Hepatocyte (in vitro differentiated cells): ENCODE measurements around the gene FLYWCH2. TPM values are rescaled to one million over a fixed set of nuclear protein-coding genes. Genes with fewer than 3 reads are reported as not detected.

Source experiments
- DNase-seq: peaks from one replicate; pipeline ENCODE4 v3.0.0-alpha.2; 2016; ENCODE audit warnings: low spot score
- H2AFZ ChIP-seq: fragments of 200-600 bp; sonication (generic); 2 replicates; pipeline ENCODE4 v1.6.0; 2016; ENCODE audit warnings: antibody characterized with exemption, mild to moderate bottlenecking
- H3K27ac ChIP-seq: fragments of 200-600 bp; sonication (generic); 2 replicates; pipeline ENCODE4 v1.5.1; 2016; ENCODE audit warnings: mild to moderate bottlenecking
- H3K27me3 ChIP-seq: fragments of 200-600 bp; sonication (generic); 2 replicates; pipeline ENCODE4 v1.6.1; 2016
- H3K36me3 ChIP-seq: fragments of 200-600 bp; sonication (generic); replicated peaks from 2 replicates; pipeline ENCODE4 v1.5.1; 2016; ENCODE audit warnings: low read depth; ENCODE audit not compliant: insufficient read depth
- H3K4me1 ChIP-seq: fragments of 200-600 bp; sonication (generic); 2 replicates; pipeline ENCODE4 v1.5.1; 2016; ENCODE audit warnings: mild to moderate bottlenecking, moderate library complexity; ENCODE audit not compliant: insufficient read depth
- H3K4me2 ChIP-seq: fragments of 200-600 bp; sonication (generic); 2 replicates; pipeline ENCODE4 v1.6.0; 2016
- H3K4me3 ChIP-seq: fragments of 200-600 bp; sonication (generic); 2 replicates; pipeline ENCODE4 v1.5.1; 2016; ENCODE audit warnings: mild to moderate bottlenecking
- H3K79me2 ChIP-seq: fragments of 200-600 bp; sonication (generic); 2 replicates; pipeline ENCODE4 v1.6.0; 2017; ENCODE audit warnings: mild to moderate bottlenecking
- H3K9me2 ChIP-seq: fragments of 200-600 bp; sonication (generic); replicated peaks from 2 replicates; pipeline ENCODE4 v1.6.0; 2017; ENCODE audit warnings: mild to moderate bottlenecking; ENCODE audit not compliant: insufficient read depth
- H3K9me3 ChIP-seq: fragments of 200-600 bp; sonication (generic); 2 replicates; pipeline ENCODE4 v1.5.1; 2016; ENCODE audit warnings: low read depth, mild to moderate bottlenecking
- H4K20me1 ChIP-seq: fragments of 200-600 bp; sonication (generic); 2 replicates; pipeline ENCODE4 v1.6.0; 2016; ENCODE audit warnings: mild to moderate bottlenecking; ENCODE audit not compliant: insufficient read depth, poor library complexity, severe bottlenecking
- CTCF ChIP-seq: fragments of 200-600 bp; sonication (generic); IDR thresholded peaks from 2 replicates; pipeline ENCODE4 v1.5.1; 2016; ENCODE audit warnings: antibody characterized with exemption, mild to moderate bottlenecking; ENCODE audit not compliant: poor library complexity
- EZH2 ChIP-seq: fragments of 200-600 bp; sonication (generic); IDR thresholded peaks from 2 replicates; pipeline ENCODE4 v1.6.1; 2016; ENCODE audit warnings: antibody characterized with exemption, mild to moderate bottlenecking, borderline replicate concordance
- EZH2phosphoT487 ChIP-seq: fragments of 200-600 bp; sonication (generic); IDR thresholded peaks from one replicate; pipeline ENCODE4 v1.6.1; 2018; ENCODE audit warnings: antibody characterized with exemption, mild to moderate bottlenecking, low read depth, moderate library complexity; ENCODE audit not compliant: unreplicated experiment, severe bottlenecking
- WGBS: methylation state at CpG from one replicate; pipeline ENCODE4 v1.1.6; 2016; ENCODE audit warnings: low lambda C conversion rate; ENCODE audit errors: missing lambda C conversion rate; 5-methylcytosine and 5-hydroxymethylcytosine counted together
- polyA plus RNA-seq: library from polyadenylated mRNA; unstranded; fragments of >200 nt; fragmentation: Nextera tagmentation; extraction: Ambion mirVana; gene quantifications from 2 replicates; pipeline ENCODE4 v1.2.1, GENCODE V29; 2016
- total RNA-seq: library from RNA; depleted of rRNA; stranded (reverse); fragments of >200 nt; gene quantifications from 2 replicates; pipeline ENCODE4 v1.2.3, GENCODE V29; 2014

FLYWCH2 gene
- total and polyA plus RNA-seq, 2 experiments from 2014 or later: 40.0 to 45.1 TPM

GRCh38 chr16:2856061-2856670 is 26.8 kb upstream of the FLYWCH2 start:
- TF ChIP-seq CTCF: no peak
- no peak for TF ChIP-seq EZH2phosphoT487
- no peak for TF ChIP-seq EZH2
- H3K36me3 ChIP-seq: no peaks in the 10 kb centered on the region
- H4K20me1 ChIP-seq: no peaks in the 10 kb centered on the region
- peak overlapping the region; percentile 80 for H3K4me2 ChIP-seq
- H3K9me3 ChIP-seq: no peaks in the 10 kb centered on the region
- H3K27ac ChIP-seq: peak overlapping the region; percentile 97
- WGBS: 91% methylated on average over 12 of the region's 14 CpGs
- H2AFZ ChIP-seq: no peak overlapping the region
- H3K4me1 ChIP-seq: no peaks in the 10 kb centered on the region
- DNase-seq: peak; percentile 71
- H3K27me3 ChIP-seq: no peaks in the 10 kb centered on the region
- no peaks in the 10 kb centered on the region for H3K9me2 ChIP-seq
- H3K79me2 ChIP-seq: peaks cover 6% of the 10 kb centered on the region
- H3K4me3 ChIP-seq: no peak overlapping the region

- Histone ChIP-seq H3K4me3 (no peak overlapping the region), H4K20me1 (no peaks in the 10 kb centered on the region), H3K27me3 (no peaks in the 10 kb centered on the region), H3K36me3 (no peaks in the 10 kb centered on the region), H3K79me2 (peaks cover 6% of the 10 kb centered on the region), H3K27ac (peak overlapping the region; percentile 97), H3K9me3 (no peaks in the 10 kb centered on the region), H3K4me2 (peak overlapping the region; percentile 80), H2AFZ (no peak overlapping the region), H3K9me2 (no peaks in the 10 kb centered on the region), H3K4me1 (no peaks in the 10 kb centered on the region)
- 88% methylated on average over 14 of the region's 24 CpGs for WGBS
- TF ChIP-seq EZH2 (no peak), CTCF (no peak), EZH2phosphoT487 (no peak)
- DNase-seq: no peak
These were observed 26.1 kb upstream of the FLYWCH2 start for GRCh38 chr16:2856686-2857450.

- H3K79me2 ChIP-seq: peaks cover 6% of the 10 kb centered on the region
- TF ChIP-seq CTCF (no peak), EZH2phosphoT487 (no peak), EZH2 (no peak)
- H3K36me3 ChIP-seq: no peaks in the 10 kb centered on the region
- no peaks in the 10 kb centered on the region for H3K9me3 ChIP-seq
- no peaks in the 10 kb centered on the region for H3K4me1 ChIP-seq
- peak within 1 kb of the TSS; percentile 45 for H3K4me3 ChIP-seq
- peak within 1 kb of the TSS; percentile 80 for H3K4me2 ChIP-seq
- peak; percentile 84 for DNase-seq
- 9% methylated on average over 32 of the region's 42 CpGs for WGBS
- no peaks in the 10 kb centered on the region for H4K20me1 ChIP-seq
- H2AFZ ChIP-seq: peak within 1 kb of the TSS; percentile 21
- H3K9me2 ChIP-seq: no peaks in the 10 kb centered on the region
- no peaks in the 10 kb centered on the region for H3K27me3 ChIP-seq
- peak within 1 kb of the TSS; percentile 97 for H3K27ac ChIP-seq
These were observed 25.4 kb upstream of the FLYWCH2 start, which contains the start of gene PRSS22 for GRCh38 chr16:2857451-2858244. Gene PRSS22, minus strand, starts transcription at chr16:2858170. Its CDS starts 66 bp downstream, at chr16:2858104.
